GM12878 (cell line): ENCODE results near the gene CCNY.

Experiments
- ATF7 ChIP-seq: fragments of 450-650 bp; IDR thresholded peaks from 2 replicates; pipeline ENCODE4 v1.6.1; 2016; ENCODE audit warnings: low read depth, mild to moderate bottlenecking
- CTCF ChIP-seq, 3 experiments: IDR thresholded peaks in 2 of 3; conservative IDR thresholded peaks in 1 of 3; 2 replicates each; pipeline ENCODE4 v1.5.1; 2011; ENCODE audit warnings: low read depth in 3 of 3, low read length in 3 of 3, mild to moderate bottlenecking in 3 of 3, control low read depth in 2 of 3, moderate library complexity in 2 of 3, inconsistent platforms in 1 of 3, mixed read lengths in 1 of 3; ENCODE audit not compliant: control insufficient read depth in 2 of 3, insufficient read depth in 1 of 3; ENCODE audit errors: extremely low read depth in 1 of 3
- ZNF622 ChIP-seq: fragments of 450-650 bp; IDR thresholded peaks from 2 replicates; pipeline ENCODE4 v1.6.1; 2017; ENCODE audit warnings: mild to moderate bottlenecking, inconsistent platforms

- TF ChIP-seq CTCF (IDR thresholded peaks at IDR 0.05 in 2 of 3, conservative IDR thresholded peaks at IDR 0.05 in 1 of 3; ENCODE audit: control insufficient read depth in 2 of 3, extremely low read depth in 1 of 3, insufficient read depth in 1 of 3, low read depth in 3 of 3, low read length in 3 of 3) = no peak
- TF ChIP-seq ATF7 = no peak
- no peak for TF ChIP-seq ZNF622
Measured at GRCh38 chr10:35409808-35410207, 73.5 kb downstream of the CCNY start.
